ENCODE data around the gene ZNF777.

DNA sequence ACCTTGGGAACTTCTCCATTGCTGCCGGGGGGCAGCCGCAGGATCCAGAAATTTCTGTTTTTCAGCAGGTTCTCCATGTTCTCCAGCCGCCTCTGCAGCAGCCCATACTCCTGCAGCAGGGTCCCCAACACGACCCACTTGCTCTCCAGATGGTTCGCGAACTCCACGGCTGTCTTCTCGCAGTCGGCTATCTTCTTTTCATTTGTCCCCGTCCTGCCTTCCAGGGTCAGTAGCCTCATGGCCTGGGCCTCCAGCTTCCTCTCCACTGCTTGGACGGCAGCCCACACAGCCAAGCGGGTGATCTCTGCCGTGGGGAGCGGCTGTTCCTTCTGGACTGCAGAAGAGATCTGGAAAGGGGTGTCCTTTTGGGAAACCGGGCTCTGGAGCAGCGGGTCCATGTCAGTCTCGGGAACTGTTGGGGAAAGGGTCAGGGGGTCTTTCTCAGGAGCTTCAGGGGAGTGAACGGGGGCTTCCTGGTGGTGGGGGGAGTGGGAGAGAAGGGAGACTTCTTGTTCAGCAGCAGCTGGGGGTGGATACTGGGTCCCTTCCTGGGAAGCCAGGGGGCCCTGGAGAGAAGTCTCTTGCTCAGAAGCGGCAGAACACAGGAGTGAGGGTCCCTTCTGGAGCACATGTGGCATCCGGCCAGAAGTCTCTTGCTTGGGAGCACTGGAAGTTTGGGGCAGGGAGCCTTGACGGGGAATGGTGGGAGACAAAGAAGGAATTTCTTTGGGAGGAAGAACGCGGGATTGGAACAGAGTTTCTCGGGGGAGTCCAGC lies 5.5 kb downstream of the ZNF777 start:
- TF ChIP-seq CTCF (IDR thresholded peaks at IDR 0.05) = no peak
- no peak for TF ChIP-seq ZFX (IDR thresholded peaks at IDR 0.05; ENCODE audit: borderline replicate concordance)

Data from 22Rv1 (cell line).